ENCODE results near the gene PYCR2.
"Not testable (repeated sequence)": the region's sequence is repeated elsewhere in the genome, so short reads cannot be mapped to it uniquely, and the experiment has no call there.

The PYCR2 gene

GRCh38 chr1:225923692-225924555, at the start of gene PYCR2:
Gene PYCR2 (minus strand): TSS chr1:225924250. CDS start chr1:225924110, 140 bp downstream.
- peak; percentile 97 for DNase-seq (ENCODE audit: low read depth)

DNA sequence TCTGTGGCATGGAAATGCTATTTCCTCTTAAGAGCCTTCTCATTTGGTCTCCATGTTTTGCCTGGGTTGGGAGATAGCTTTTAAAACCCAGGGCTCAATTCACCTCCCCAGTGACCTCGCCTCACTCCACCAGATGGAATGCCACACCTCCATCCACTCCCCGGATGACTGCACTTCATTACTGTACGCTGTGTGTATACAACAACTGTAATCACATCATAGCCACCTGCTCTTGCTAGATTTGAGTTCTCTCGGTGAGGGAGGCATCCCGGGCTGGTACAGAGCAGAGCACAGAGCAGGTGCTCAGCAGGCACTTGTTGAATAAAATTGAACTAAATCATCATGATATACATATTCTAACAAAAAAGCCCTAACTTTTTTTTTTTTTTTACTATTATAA, 49.1 kb upstream of the PYCR2 start:
- DNase-seq (ENCODE audit: low read depth), result no peak

- no peak for DNase-seq (ENCODE audit: low read depth)
Measured at GRCh38 chr1:225972344-225973152, 48.5 kb upstream of the PYCR2 start.

GRCh38 chr1:225970592-225971157, 46.6 kb upstream of the PYCR2 start:
- not testable (repeated sequence) for DNase-seq (ENCODE audit: low read depth)

DNA sequence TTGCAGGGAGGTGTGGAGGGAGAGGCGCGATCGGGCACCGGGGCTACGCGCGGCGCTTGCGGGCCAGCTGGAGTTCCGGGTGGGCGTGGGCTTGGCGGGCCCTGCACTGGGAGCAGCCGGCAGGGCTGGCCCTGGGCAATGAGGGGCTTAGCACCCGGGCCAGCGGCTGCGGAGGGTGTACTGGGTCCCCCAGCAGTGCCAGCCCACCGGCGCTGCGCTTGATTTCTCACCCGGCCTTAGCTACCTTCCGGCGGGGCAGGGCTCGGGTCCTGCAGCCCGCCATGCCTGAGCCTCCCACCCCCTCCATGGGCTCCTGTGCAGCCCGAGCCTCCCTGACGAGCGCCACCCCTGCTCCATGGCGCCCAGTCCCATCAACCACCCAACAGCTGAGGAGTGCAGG, 45.7 kb upstream of the PYCR2 start:
- DNase-seq (ENCODE audit: low read depth), result not testable (repeated sequence)

DNA sequence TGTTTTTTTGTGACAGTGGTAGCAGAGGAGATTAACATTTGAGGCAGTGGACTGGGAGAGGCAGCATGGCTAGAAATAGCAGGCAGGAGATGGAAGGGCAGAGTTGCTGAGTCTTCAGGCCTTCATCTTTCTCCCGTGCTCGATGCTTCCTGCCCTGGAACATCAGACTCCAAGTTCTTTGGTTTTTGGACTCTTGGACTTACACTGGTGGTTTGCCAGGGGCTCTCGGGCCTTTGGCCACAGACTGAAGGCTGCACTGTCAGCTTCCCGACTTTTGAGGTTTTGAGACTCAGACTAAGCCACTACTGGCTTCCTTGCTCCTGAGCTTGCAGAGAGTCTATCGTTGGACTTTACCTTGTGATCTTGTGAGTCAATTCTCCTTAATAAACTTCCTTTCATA, 41.2 kb upstream of the PYCR2 start:
- DNase-seq (ENCODE audit: low read depth), result no peak

DNA sequence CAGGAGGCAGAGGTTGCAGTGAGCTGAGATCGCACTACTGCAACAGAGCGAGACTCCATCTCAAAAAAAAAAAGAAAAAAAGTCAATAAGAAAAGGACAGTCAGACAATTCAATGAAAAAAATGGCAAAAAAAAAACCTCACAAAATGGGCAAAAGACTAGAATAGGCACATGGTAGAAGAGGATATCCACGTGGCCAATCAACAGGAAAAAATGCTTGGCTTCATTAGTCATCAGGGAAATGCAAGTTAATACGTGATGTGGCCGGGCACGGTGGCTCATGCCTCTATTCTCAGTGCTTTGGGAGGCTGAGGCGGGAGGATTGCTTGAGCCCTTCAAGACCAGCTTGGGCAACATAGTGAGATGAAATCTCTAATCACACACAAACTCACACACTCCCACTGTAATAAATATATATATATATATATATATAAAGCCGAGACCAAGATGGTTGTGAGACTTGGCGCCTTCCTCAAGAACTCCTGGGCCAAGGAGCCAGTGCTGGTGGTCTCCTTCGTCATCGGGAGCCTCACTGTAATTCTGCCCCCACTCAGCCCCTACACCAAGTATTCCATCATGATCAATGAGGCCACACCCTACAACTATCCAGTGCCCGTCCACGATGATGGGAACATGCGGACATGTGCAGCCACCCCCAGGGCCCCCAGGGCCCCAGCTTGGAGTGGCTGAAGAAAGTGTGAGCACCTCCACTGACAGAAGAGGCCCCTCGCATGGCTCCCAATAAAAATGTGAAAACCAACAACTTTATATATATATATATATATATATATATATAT, 39.9 kb upstream of the PYCR2 start:
- no peak for DNase-seq (ENCODE audit: low read depth)

DNA sequence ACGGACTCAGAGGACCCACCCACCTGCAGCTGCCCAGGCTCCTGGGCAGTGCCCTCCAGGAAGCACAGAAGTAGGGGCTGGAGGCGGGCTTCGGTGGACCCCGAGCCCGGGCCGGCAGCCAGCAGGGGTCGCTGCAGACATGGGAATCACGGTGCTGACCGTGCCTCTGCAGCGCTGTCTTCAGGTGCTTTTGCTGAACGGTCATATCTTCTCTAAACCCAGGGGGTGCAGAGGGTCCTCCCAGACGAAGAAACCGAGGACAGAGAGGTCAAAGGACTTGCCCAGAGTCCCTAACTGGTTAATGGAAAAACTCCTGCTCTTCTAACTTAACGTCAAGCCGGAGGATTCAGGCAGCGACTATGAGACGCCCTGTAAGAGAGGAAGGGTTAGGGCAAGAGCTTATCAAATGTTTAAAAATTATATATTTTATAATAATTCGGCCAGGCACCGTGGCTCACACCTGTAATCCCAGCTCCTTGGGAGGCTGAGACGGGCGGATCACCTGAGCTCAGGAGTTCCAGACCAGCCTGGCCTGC, 38.5 kb upstream of the PYCR2 start:
- peak; percentile 71 for DNase-seq (ENCODE audit: low read depth)

- DNase-seq (ENCODE audit: low read depth), result no peak
Measured at GRCh38 chr1:225961659-225962439, 37.8 kb upstream of the PYCR2 start.

- no peak for DNase-seq (ENCODE audit: low read depth)
Measured at GRCh38 chr1:225958041-225958440, 34.0 kb upstream of the PYCR2 start.

DNA sequence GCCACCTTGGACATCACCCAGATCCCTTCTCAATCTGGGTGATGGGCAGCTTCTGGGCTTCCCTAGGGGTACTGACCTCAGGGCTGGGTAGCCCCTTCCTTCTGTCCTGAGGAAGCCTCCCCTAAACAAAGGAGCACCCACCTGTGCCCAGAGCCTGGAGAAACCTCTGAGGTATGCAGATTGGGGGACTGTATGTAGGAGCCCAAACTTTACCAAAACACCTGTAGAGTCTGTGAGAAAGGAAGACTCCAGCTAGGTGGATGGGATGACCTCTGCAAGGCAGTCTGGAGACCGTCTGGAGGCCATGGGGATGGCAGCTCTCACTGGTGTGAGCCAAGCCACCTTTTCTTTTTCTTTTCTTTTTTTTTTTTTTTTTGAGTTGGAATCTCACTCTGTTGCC, 30.7 kb upstream of the PYCR2 start:
- DNase-seq (ENCODE audit: low read depth), result no peak

DNA sequence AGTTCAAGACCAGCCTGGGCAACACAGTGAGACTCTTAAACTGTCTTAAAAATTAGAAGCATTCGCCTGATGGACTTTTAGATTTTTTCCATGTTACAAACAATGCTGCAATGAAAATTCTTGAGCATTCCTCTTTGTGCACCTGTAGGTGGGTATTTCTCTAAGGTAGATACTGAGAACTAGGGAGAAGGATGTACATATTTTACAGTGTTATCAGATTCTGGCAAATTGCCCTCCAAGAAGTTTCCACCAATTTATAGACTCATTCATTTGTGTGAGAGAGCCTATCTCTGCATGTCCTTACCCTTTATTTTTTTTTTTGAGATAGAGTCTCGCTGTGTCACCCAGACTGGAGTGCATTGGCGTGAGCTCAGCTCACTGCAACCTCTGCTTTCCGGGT, 29.3 kb upstream of the PYCR2 start:
- DNase-seq (ENCODE audit: low read depth), result no peak

DNA sequence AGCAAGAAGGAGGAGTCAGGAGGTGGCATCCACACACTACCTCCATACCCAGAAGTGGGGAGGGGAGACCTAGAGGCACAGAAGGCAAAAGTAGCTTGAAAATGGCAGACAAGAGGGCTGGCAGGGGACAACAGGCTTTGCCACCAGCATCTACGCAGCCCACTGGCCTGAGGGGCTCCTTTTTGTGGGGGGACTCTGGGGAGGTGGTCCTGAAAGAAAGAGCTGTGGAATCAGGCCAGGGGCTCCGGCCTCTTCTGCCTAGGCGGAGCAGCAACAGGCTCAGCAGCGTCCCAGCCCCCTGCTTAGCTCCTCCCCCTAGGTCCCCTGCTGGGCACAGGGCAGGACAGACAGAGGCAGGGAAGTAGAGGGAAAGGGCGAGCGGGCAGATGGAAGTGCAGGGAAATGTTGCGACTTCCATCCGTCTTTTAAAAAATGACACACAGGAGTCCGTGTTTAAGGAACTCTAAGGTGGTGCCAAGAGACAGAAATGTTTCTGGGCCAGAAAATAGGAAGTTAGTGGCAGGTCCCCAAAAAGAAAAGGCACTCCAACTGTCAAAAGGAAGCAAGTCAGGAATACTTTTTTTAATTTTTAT, 27.0 kb upstream of the PYCR2 start:
- no peak for DNase-seq (ENCODE audit: low read depth)

- no peak for DNase-seq (ENCODE audit: low read depth)
Measured at GRCh38 chr1:225949041-225949440, 25.0 kb upstream of the PYCR2 start.

GRCh38 chr1:225946803-225947202, 22.8 kb upstream of the PYCR2 start:
- no peak for DNase-seq (ENCODE audit: low read depth)

DNA sequence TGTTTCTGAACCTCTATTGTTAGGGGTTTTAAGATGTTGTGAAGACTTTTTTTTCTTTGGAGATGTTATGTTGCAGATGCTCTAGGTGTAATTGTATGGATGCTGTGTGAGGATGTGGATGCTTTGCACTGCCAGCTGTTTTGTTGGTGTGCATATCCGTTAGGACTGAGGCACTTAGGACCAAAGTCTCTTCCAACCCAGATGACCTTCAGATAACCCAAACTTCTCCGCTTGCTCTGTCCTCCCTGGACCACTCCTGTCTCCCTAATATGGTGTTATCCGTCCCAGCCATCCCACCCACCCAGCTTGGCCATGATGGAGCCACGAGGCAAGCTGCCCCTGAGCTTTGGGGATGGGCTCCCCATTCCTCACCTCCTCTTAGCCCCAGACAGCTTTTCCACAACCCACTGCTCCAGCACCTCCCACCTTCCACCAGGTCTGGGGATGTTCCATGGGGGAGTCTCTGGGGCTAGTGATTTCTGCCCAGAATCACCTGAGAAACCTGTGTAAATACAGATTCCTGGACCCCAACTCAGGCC, 22.1 kb upstream of the PYCR2 start:
- DNase-seq (ENCODE audit: low read depth), result no peak

GRCh38 chr1:225945564-225945963, 21.5 kb upstream of the PYCR2 start:
- DNase-seq (ENCODE audit: low read depth), result no peak

DNA sequence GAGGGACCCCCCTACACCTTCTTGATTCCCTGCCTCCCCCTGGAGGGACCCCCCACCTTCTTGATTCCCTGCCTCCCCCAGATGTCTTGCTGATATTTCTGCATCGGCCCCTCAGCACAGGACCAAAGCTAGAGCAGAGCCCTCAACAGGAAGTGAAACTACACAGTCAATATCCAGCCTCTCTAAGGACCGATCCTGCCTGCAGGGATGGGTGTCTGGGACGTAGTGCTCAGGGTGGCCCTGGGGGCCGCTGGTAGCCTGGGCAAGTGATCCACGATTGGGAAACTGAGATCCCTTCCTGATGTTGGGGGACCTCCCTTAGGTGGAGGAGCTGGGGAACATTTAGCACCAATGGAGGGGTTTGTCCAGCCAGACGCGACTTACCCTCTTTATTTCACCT, 20.9 kb upstream of the PYCR2 start:
- DNase-seq (ENCODE audit: low read depth), result no peak

DNA sequence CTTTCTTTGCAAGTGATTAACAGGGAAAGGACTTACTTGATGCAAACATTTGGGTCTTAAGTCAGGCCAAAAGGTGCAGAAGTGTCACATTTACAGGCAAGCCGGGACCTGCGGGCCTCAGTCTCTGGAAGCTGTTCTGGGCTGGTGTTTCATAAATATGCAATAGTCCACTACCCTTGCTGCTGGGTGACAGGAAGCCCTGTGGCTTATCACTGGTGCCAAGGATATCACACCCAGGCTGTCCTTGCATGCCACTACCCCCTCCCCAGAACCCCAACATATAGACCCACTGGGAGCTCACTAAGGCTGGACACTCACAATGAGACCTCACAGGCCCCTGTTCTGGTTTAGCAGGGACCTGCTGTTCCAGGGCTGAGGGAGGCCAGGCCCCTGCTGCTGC, 20.3 kb upstream of the PYCR2 start:
- DNase-seq (ENCODE audit: low read depth), result no peak

- DNase-seq (ENCODE audit: low read depth), result no peak
Measured at GRCh38 chr1:225943582-225943981, 19.5 kb upstream of the PYCR2 start.
